Hematopoietic multipotent progenitor cell (in vitro differentiated cells): ENCODE measurements around the gene UBXN11. TPM values are rescaled to one million over a fixed set of nuclear protein-coding genes. Genes with fewer than 3 reads are reported as not detected.

Source experiments
- DNase-seq, 3 donors: peaks; one replicate each; pipeline ENCODE4 v3.0.0-alpha.2; 2011 to 2015; ENCODE audit warnings: low read depth in 2 of 3, low spot score in 2 of 3
- total RNA-seq: library from RNA; depleted of rRNA; stranded (reverse); fragments of >200 nt; gene quantifications from one replicate; pipeline ENCODE4 v1.2.3, GENCODE V29; 2012

Gene UBXN11
- total RNA-seq, 1 donor: 18.6 TPM

DNA sequence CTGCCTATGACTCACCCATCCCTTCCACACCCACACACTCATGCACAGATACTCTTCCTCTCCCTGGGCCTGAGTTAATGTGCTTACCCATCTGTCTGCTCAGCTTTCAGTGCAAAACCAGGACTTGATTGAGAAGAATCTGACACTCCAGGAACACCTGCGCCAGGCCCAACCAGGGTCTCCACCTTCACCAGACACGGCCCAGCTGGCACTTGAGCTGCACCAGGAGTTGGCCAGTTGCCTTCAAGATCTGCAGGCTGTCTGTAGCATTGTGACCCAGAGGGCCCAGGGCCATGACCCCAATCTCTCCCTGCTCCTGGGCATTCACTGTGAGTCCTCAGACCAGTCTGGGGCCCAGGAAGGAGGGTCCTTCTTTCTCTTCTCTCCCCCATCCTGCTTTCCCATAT, 30.0 kb downstream of the UBXN11 start:
- no peak for DNase-seq

DNA sequence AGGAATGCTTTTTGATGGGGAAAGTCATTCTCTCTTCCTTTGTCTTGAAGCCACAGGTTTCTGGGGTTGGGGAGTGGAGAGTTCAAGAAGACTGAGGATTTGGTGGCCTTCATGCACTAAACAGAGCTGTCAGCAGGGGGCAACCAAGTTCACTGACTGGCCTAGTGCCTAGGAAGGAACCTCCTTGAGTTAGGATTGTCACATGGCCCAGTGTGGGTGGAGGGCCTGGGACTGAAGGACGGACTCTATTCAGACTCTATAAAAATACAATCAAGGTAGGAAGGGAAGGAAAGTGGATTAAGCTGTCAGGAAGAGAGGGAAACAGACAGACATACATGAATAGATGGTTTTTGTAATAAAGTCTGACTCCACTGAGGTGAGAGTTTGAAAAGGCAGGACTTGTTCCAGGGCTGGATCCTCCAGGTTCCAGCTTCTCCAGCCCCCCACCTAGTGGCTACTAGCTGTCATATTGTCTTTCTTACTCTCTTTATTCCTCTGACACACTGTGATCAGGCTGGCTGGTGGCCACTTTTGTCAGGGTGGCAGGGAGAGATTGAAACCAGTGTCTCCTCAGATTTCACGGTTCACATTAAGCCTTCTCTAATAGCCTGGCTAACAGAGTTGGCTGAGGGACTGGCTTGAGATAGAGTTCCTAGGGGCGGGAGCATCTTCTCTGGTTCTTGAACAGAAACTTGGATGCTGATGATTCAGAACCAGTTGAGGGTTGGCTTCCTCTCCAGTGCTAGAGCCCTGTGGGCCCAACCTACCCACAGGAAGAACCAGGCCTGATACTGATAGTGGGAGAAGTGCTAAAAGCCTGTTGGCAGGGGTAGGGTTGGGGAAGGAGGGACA, 30.6 kb downstream of the UBXN11 start:
- DNase-seq: peak in 2 of 3 donors; percentile 90 to 94

DNA sequence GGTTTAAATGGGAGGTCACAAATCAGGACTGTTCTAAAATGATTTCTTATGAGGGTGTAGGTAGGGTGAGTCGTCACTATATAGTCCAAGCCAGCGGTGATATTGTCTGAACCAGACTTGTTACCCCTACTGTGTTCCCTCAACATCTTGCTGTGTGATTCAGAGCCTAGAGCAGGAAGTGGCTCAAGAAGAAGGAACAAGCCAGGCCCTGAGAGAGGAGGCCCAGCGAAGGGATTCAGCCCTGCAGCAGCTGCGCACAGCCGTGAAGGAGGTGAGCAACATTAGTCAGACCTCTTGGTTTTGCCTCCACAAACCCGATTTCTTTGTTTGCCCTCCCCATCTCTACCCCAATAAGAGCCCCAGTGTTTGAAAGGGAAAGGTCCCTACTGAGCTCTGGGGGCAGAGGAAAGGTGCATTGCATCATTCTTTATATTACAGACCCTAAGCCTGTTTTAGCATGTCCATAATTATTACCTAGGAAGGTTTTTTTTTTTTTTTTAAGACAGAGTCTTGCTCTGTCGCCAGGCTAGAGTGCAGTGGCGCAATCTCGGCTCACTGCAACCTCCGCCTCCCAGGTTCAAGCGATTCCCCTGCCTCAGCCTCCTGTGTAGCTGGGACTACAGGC, 31.5 kb downstream of the UBXN11 start:
- peak in 2 of 3 donors; percentile 39 to 51 for DNase-seq

DNA sequence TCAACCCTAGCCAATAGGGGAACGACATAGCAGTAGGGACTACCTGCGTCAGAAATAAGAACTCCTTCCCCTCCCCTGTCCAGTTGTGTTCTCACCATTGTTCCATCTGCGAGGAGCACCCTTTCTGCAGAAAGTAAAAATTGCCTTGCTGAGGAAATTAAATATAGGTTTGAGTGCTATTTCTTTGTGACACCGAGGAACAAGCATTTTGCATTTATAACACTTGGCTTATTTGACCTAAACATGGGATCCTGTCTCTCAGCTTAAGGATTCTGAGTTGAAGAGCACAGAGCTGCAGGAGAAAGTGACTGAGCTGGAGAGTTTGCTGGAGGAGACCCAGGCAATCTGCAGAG, 37.3 kb downstream of the UBXN11 start:
- DNase-seq: no peak

DNA sequence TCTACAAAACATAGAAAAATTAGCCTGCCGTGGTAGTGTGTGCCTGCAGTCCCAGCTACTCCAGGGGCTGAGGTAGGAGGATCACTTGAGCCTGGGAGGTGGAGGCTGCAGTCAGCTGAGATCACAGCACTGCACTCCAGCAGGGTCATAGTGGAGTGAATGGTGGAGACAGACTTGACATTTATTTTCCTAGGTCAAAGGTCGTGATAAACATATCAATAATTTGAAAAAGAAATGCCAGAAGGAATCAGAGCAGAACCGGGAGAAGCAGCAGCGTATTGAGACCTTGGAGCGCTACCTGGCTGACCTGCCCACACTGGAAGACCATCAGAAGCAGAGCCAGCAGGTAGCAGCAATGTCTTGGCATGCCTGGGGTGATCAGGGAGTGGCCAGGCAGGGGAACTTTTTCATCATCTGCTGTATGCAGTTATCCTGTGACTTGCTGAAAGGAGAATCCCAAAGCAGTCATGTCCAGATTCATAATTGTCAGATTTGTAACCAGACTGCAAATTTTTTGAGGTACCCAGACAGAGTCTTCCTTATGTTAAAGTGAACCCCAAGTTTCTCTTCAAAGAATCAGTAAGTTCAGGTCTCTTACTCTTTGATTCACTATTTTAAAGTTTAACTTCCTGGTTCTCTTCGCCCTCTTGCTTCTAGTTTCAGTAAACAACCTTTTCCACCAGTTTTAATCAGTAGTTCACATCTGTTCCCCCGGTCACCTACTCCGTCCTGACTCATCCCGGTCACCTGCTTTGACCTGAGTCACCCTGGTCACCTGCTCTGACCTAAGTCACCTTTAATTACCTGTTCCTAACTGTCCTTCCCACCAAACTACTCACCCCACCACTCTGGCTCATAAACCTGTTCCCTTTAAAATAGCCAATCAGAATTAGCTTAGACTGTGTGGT, 37.9 kb downstream of the UBXN11 start:
- DNase-seq: no peak

DNA sequence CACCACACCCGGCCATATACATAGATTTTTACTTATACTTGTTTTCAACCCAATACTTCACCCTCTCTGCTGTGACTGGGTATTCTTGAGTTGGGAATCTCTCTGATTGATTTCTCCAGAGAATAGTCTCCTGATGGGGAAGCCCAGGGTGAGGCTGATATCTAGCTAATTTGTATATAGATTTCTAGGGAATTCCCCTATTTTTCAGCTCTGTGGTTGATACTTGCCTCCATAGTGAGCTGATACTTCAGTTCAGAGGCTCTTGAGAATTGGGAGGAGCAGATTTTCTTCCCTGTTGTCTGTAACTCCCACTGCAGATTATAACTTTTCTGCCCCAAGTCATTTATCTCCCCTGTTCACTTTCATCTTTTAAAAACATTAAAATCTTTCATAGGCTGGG, 41.0 kb downstream of the UBXN11 start:
- no peak for DNase-seq

DNA sequence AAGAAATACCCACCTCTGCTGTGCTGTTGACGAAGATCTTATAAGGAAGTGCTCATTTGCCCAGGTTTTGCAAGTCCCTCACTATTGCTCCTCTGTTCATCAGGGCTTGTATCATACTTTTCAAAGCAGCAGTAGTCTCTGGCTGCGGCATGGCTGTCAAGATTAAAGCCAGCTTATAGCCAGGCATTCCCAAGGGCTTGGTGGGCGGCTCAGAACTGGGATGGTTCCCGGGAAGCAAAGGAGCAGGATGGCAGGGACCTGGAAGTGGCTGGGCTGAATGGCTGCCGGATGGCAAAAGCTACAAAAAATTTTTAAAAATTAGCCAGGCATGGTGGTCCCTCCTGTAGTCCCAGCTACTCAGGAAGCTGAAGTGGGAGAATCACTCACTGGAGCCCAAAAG, 43.2 kb downstream of the UBXN11 start:
- no peak for DNase-seq

DNA sequence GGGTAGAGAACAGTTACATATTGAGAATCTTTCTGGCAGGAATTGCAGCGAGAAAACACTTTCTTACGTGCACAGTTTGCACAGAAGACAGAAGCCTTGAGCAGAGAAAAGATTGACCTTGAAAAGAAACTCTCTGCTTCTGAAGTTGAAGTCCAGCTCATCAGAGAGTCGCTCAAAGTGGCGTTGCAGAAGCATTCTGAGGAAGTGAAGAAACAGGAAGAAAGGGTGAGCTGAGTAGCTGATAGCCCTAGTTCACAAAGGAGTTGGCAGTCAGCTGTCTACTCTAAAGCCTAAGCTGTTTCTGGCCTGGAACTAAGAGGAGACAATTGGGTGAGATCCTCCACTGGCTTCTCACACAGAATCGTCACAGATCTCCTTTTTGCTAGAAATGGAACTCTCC, 46.9 kb downstream of the UBXN11 start:
- DNase-seq: peak in 1 of 3 donors; percentile 32

DNA sequence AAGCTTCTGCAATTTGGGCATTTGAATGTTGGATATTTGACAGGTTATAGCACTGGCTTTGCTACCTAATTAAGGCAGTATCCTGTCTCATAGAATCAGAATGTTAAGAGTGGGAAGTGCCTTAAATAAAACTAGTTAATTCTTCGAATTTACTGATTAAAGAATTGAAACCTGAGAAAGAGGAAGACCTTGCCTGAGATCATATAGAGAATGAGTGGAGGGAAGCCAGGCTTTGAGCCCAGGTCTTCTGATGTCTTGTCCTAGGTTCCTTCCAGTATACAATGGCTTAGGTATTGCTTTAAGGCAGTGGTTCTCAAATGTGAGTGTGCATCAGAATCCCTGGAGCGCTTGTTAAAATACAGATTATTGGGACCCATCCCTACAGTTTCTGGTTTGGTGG, 47.4 kb downstream of the UBXN11 start:
- no peak for DNase-seq

DNA sequence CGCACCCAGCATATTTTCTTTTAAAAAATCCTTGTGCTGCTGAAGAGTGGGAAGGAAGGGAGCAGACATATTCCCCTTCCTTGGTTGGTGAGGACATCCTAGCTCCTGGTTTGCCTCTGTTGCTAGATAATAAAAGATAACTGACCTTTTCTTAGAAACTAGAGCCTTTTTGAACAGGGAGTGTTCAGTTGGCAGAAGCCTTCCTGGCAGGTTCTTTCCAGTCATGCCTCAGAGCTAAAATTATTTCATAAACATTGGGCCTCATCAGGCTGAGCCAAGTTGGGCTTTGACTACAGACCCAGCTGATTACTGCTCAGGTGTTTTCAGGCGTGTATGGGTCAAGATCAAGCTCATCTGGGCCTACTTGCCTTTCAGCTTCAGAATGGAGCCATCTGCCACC, 49.2 kb downstream of the UBXN11 start:
- no peak for DNase-seq

DNA sequence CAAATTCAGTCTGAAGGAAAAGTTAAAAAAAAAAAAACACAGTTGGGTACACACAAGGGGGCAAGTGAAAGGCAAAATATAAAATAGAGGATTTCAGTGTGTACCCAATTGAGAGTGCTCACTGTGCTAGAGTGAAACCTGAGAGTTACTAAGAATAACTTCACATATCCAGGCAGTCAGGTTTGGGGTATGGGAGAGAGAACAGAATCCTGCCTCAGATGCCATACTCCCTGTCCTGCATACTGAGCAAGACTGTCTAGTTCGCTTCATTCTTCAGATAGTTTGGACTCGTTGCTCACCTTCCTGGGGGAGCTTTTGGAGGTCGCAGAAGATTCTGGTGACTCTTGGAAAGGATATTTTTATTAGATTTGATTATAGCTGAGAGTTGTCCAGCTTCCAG, 52.0 kb downstream of the UBXN11 start:
- no peak for DNase-seq

DNA sequence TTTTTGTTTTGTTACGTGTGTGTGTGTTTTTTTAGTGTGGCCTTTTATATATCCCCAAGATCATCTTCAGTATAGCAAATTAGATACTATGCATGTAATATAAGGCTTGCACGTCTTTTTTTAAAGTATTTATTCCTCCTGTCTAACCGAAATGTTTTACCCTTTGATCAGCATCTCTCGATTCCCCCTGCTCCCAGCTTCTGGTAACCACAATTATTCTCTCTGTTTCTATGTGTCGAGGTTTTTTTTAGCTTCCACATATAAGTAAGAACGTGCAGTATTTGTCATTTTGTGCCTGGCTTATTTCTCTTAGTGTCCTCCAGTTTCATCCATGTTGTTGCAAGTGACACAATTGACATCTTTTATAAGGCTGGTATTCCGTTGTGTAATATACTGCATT, 53.7 kb downstream of the UBXN11 start:
- DNase-seq: no peak

DNA sequence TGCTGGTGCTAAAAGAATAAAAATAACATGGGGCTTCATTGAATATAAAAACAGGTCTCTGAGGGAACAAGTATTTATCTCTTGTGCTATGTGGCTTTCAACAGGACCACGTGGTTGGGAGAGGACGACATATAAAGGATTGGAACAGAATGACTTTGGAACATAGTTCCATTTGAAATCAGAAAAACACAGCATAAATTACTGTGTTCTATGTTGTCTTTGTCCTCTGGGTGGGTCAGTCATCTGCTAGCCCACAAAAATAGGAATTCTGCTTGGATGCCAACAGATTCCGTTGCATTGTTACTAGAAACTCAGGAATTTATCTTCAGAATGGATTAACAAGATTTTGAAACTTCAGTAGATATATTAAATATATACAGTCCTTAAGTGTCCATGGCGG, 66.5 kb downstream of the UBXN11 start:
- DNase-seq: no peak

DNA sequence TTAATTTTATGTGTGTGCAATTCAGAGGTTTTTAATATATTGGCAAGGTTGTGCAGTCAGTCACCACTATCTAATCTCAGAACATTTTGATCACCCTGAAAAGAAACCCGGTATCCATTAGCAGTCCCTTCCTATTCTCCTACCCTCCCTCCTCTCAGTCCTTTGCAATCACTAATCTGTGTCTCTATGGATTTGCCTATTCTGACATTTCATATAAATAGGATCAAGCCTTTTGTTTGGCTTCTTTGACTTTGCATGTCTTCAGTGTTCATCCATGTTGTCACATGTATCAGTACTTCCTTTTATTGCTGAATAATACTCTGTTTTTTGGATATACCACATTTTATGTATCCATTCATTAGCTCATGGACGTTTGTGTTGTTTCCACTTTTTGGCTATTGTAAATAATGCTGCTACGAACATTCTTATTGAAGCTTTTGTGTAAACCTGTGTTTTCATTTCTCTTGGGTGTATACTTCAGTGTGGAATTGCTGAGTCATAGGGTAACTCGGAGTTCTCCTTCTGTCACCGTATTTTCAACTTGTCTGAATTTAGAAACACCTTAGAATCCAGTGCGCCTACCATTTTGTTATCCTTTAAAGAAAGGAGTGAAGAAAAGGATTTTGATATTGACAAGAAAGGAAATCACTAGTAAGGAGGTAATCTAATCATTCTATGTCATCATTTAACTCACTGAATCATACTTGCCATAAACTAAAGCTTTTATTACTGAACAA, 69.0 kb downstream of the UBXN11 start:
- peak in 2 of 3 donors; percentile 40 to 50 for DNase-seq

DNA sequence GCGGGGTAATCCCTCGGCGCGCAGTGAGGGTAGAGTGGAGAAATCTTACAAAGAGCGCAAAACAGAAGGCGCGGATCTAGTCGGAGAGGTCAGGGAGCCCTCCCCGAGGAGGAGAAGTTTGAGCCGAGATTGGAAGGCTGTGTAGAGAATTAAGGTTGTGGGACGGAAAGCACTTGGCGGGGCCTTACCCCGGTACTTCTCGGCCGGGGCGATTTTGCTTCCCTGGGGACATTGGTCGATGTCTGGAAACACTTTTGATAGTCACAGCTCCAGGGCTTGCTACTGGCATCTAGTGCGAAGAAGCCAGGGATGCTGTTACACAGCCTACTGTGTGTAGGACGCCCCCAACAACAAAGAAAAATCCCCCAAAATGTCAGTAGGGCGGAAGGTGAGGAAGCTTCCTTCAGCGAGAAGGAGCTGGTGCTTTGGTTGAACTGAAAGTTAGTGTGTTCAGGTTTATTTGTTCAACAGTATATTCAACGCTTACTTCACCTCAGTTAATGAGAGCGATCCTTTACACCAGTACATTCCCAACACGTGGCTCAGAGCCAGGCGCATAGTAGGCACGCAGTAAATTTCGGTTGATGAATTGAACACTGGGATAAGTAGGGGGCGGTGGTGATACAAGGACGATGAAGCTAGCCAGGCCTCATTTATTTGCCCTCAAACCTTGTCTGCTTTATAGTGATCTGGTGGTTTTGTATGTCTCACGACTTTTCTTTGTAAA, 71.6 kb downstream of the UBXN11 start:
- DNase-seq: peak; percentile 13 to 37 (median 26)

DNA sequence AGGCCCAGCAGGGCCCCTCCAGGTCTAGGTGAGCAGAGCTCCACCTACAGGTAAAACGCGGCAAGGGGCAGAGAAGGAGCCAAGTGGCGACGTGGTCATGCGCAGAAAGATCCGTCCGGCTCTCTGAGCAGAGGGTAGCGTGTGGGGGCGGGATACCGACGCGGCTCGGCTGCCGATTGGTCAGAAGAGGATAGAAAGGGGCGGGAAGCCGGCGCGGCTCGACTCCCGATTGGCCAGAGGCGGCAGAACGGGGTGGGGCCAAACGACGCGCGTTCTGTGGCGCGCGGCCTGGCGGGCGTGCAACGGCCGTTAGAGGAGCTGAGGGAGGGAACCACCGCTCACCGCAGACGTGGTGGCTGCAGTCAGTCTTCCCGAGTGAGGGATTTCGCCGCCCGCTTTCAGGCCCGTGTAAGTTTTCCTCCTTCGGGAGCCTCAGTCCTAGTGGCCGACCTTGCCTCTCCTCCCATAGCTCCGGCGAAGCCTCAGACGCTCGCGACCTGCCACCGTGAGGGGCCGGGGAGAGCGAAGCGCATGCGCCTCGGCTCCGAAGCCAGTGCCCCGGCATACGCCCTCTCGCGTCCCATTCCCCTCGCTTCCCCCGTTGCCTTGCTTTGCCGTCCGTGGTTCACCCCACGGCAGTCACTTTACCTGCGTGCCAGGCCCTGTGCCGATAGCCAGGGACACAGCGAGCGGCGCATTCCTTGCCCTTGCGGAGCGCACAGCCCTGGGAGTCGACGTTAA, 72.4 kb downstream of the UBXN11 start, which contains the start of gene CEP85:
TSS of gene CEP85 (plus strand) at position 298 of the 741 bp plus-strand sequence. CDS start 5,584 bp downstream, outside the sequence.
- DNase-seq: peak; percentile 94 to 98 (median 97)
